RWPE2 (cell line): ENCODE results near the gene RPS4Y1.

ENCODE experiments used
- ATAC-seq: fragments of 200-7000 bp; cut with Tn5 transposase; 3 replicates; pipeline ENCODE4 v1.9.1; 2021; ENCODE audit warnings: low read depth
- DNase-seq: peaks from one replicate; pipeline ENCODE4 v3.0.0-alpha.2; 2020; ENCODE audit warnings: low spot score
- H3K27ac ChIP-seq: fragments of 450-650 bp; 2 replicates; pipeline ENCODE4 v1.5.1; 2017; ENCODE audit warnings: mild to moderate bottlenecking; ENCODE audit not compliant: poor library complexity, severe bottlenecking
- H3K27me3 ChIP-seq: fragments of 250-450 bp; sonication (Bioruptor Pico); 2 replicates; pipeline ENCODE4 v1.5.1; 2021; ENCODE audit warnings: mild to moderate bottlenecking, moderate library complexity; ENCODE audit not compliant: insufficient read depth, poor library complexity, severe bottlenecking
- H3K36me3 ChIP-seq: fragments of 250-450 bp; sonication (Bioruptor Pico); 2 replicates; pipeline ENCODE4 v1.5.1; 2020; ENCODE audit warnings: low read depth, mild to moderate bottlenecking, moderate library complexity
- H3K4me1 ChIP-seq: fragments of 250-450 bp; sonication (Bioruptor Pico); 2 replicates; pipeline ENCODE4 v1.5.1; 2021; ENCODE audit warnings: mild to moderate bottlenecking, moderate library complexity; ENCODE audit not compliant: insufficient read depth, poor library complexity, severe bottlenecking
- H3K4me3 ChIP-seq: fragments of 250-450 bp; sonication (Bioruptor Pico); 2 replicates; pipeline ENCODE4 v1.5.1; 2021; ENCODE audit warnings: mild to moderate bottlenecking, moderate library complexity; ENCODE audit not compliant: severe bottlenecking
- H3K9me3 ChIP-seq: fragments of 250-450 bp; sonication (Bioruptor Pico); 2 replicates; pipeline ENCODE4 v1.5.1; 2021; ENCODE audit warnings: mild to moderate bottlenecking, moderate library complexity; ENCODE audit not compliant: severe bottlenecking
- CTCF ChIP-seq: fragments of 450-650 bp; IDR thresholded peaks from one replicate; pipeline ENCODE4 v1.5.1; 2017; ENCODE audit warnings: mild to moderate bottlenecking, moderate library complexity; ENCODE audit not compliant: poor library complexity, severe bottlenecking

RPS4Y1 gene

GRCh38 chrY:2824471-2824870 is 16.9 kb upstream of the RPS4Y1 start:
- Histone ChIP-seq H3K4me3 (no peak overlapping the region), H3K27ac (no peak overlapping the region), H3K9me3 (no peaks in the 10 kb centered on the region), H3K4me1 (peaks cover 9% of the 10 kb centered on the region), H3K27me3 (no peaks in the 10 kb centered on the region), H3K36me3 (no peaks in the 10 kb centered on the region)
- no peak for TF ChIP-seq CTCF
- DNase-seq, result no peak
- ATAC-seq, result peak; percentile 66; the same call in 2 of the 3 replicates

GRCh38 chrY:2828497-2828896 is 12.9 kb upstream of the RPS4Y1 start:
- Histone ChIP-seq H3K4me1 (peaks cover 9% of the 10 kb centered on the region), H3K36me3 (no peaks in the 10 kb centered on the region), H3K27me3 (no peaks in the 10 kb centered on the region), H3K27ac (no peak overlapping the region), H3K4me3 (no peak overlapping the region), H3K9me3 (no peaks in the 10 kb centered on the region)
- no peak for DNase-seq
- no peak for TF ChIP-seq CTCF
- ATAC-seq, result no peak

- Histone ChIP-seq H3K4me3 (no peak overlapping the region), H3K9me3 (no peaks in the 10 kb centered on the region), H3K36me3 (no peaks in the 10 kb centered on the region), H3K27me3 (no peaks in the 10 kb centered on the region), H3K4me1 (no peaks in the 10 kb centered on the region), H3K27ac (no peak overlapping the region)
- DNase-seq (no peak), ATAC-seq (no peak)
- TF ChIP-seq CTCF, result no peak
These were observed 6.2 kb upstream of the RPS4Y1 start for GRCh38 chrY:2835230-2835629.

- no peak overlapping the region for H3K27ac ChIP-seq
- no peaks in the 10 kb centered on the region for H3K4me1 ChIP-seq
- no peaks in the 10 kb centered on the region for H3K9me3 ChIP-seq
- no peak overlapping the region for H3K4me3 ChIP-seq
- no peaks in the 10 kb centered on the region; the same call in 1 of the 2 replicates for H3K36me3 ChIP-seq
- ATAC-seq, result no peak
- DNase-seq, result no peak
- H3K27me3 ChIP-seq, result no peaks in the 10 kb centered on the region
- TF ChIP-seq CTCF, result no peak
These were observed 4.3 kb upstream of the RPS4Y1 start for GRCh38 chrY:2837078-2837477.

- H3K4me1 ChIP-seq, result peaks cover 5% of the 10 kb centered on the region
- peaks cover 8% of the 10 kb centered on the region for H3K36me3 ChIP-seq
- no peaks in the 10 kb centered on the region for H3K9me3 ChIP-seq
- DNase-seq (no peak), ATAC-seq (no peak)
- H3K27me3 ChIP-seq, result no peaks in the 10 kb centered on the region
- H3K27ac ChIP-seq, result no peak overlapping the region
- H3K4me3 ChIP-seq, result no peak overlapping the region
- no peak for TF ChIP-seq CTCF
These were observed 3.5 kb upstream of the RPS4Y1 start for GRCh38 chrY:2837932-2838331.
